IMR-90 (cell line): Measurements from ENCODE around the gene RGS12. TPM values are rescaled to one million over a fixed set of nuclear protein-coding genes. Genes with fewer than 3 reads are reported as not detected.
A peak's percentile ranks its signal among the peaks of the same experiment; 100 is the strongest.

Experiments used
- ATAC-seq: fragments of 200-7000 bp; cut with Tn5 transposase; 2 replicates; pipeline ENCODE4 v1.9.1; 2020; ENCODE audit warnings: low read depth, mild to moderate bottlenecking, moderate library complexity
- BruUV-seq: library from RNA; stranded (reverse); fragments of 400-500 nt; replicated peaks from 2 replicates; lab custom pipeline; 2021; lab: Mats Ljungman, UMichigan
- CTCF ChIA-PET: fragments of 300-600 bp; formaldehyde crosslinking; extraction: SDS; loops from one replicate; lab custom pipeline; 2021; ENCODE audit warnings: antibody characterized with exemption; lab: Yijun Ruan, JAX
- POLR2A ChIA-PET: fragments of 300-600 bp; sonication (Branson Sonifier 250); formaldehyde crosslinking; loops from one replicate; lab custom pipeline; 2022; ENCODE audit warnings: antibody characterized with exemption; ENCODE audit not compliant: unreplicated experiment; lab: Charles Lee
- DNase-seq: peaks from one replicate; pipeline ENCODE4 v3.0.0; 2013
- H2AFZ ChIP-seq: replicated peaks from 2 replicates; pipeline ENCODE3; 2013; ENCODE audit warnings: low read length, mild to moderate bottlenecking; ENCODE audit not compliant: poor library complexity
- H2AK5ac ChIP-seq: 2 replicates; pipeline ENCODE4 v1.6.1; 2013; ENCODE audit warnings: low read depth, low read length, inconsistent platforms
- H2AK9ac ChIP-seq: replicated peaks from 2 replicates; pipeline ENCODE3; 2013; ENCODE audit warnings: mild to moderate bottlenecking, low read depth, low read length, moderate library complexity; ENCODE audit not compliant: poor library complexity
- H2BK120ac ChIP-seq: 2 replicates; pipeline ENCODE4 v1.6.1; 2013; ENCODE audit warnings: low read depth, low read length, inconsistent platforms
- H2BK15ac ChIP-seq: 3 replicates; pipeline ENCODE4 v1.6.1; 2013; ENCODE audit warnings: low read depth, low read length, inconsistent platforms
- H2BK20ac ChIP-seq: 2 replicates; pipeline ENCODE4 v1.6.1; 2013; ENCODE audit warnings: low read depth, mild to moderate bottlenecking, inconsistent platforms, low read length, moderate library complexity
- H2BK5ac ChIP-seq: 2 replicates; pipeline ENCODE4 v1.6.1; 2013; ENCODE audit warnings: mild to moderate bottlenecking, low read depth, low read length, inconsistent platforms; ENCODE audit not compliant: poor library complexity, severe bottlenecking
- H3K14ac ChIP-seq: replicated peaks from 2 replicates; pipeline ENCODE4 v1.6.1; 2013; ENCODE audit warnings: low read depth, low read length, inconsistent platforms
- H3K18ac ChIP-seq: 2 replicates; pipeline ENCODE4 v1.6.1; 2013; ENCODE audit warnings: low read depth, low read length, control low read depth
- H3K23ac ChIP-seq: 2 replicates; pipeline ENCODE4 v1.6.1; 2013; ENCODE audit warnings: low read depth, low read length, inconsistent platforms
- H3K27ac ChIP-seq: 2 replicates; pipeline ENCODE4 v1.5.1; 2013; ENCODE audit warnings: mild to moderate bottlenecking, control low read depth, low read length; ENCODE audit not compliant: insufficient read depth
- H3K27me3 ChIP-seq: 2 replicates; pipeline ENCODE4 v1.6.1; 2013; ENCODE audit warnings: low read length; ENCODE audit not compliant: control insufficient read depth, insufficient read depth
- H3K36me3 ChIP-seq: 2 replicates; pipeline ENCODE4 v1.6.1; 2013; ENCODE audit warnings: low read length, mixed read lengths; ENCODE audit not compliant: control insufficient read depth, insufficient read depth
- H3K4ac ChIP-seq: 2 replicates; pipeline ENCODE4 v1.6.1; 2013; ENCODE audit warnings: low read depth, low read length, inconsistent platforms
- H3K4me1 ChIP-seq: 2 replicates; pipeline ENCODE4 v1.6.1; 2013; ENCODE audit warnings: low read length, mixed read lengths; ENCODE audit not compliant: control insufficient read depth, insufficient read depth
- H3K4me2 ChIP-seq: 2 replicates; pipeline ENCODE4 v1.6.1; 2013; ENCODE audit warnings: low read depth, mild to moderate bottlenecking, control low read depth, low read length, moderate library complexity
- H3K4me3 ChIP-seq: 2 replicates; pipeline ENCODE4 v1.5.1; 2013; ENCODE audit warnings: low read depth, mild to moderate bottlenecking, control low read depth, low read length, moderate library complexity; ENCODE audit not compliant: insufficient read depth
- H3K56ac ChIP-seq: 2 replicates; pipeline ENCODE4 v1.6.1; 2013; ENCODE audit warnings: low read length, inconsistent platforms; ENCODE audit not compliant: insufficient read depth; ENCODE audit errors: extremely low read depth
- H3K79me1 ChIP-seq, 2 experiments: 2 replicates each; pipeline ENCODE4 v1.6.1; 2013; ENCODE audit warnings: low read length in 2 of 2, inconsistent platforms in 1 of 2, low read depth in 1 of 2
- H3K9ac ChIP-seq: 2 replicates; pipeline ENCODE4 v1.6.1; 2013; ENCODE audit warnings: low read depth, low read length, control low read depth
- H3K9me1 ChIP-seq: 2 replicates; pipeline ENCODE4 v1.6.1; 2013; ENCODE audit warnings: low read length, inconsistent platforms; ENCODE audit not compliant: insufficient read depth
- H3K9me3 ChIP-seq: 2 replicates; pipeline ENCODE4 v1.6.1; 2013; ENCODE audit warnings: low read length; ENCODE audit not compliant: control insufficient read depth, insufficient read depth
- H4K20me1 ChIP-seq: 2 replicates; pipeline ENCODE4 v1.6.1; 2013; ENCODE audit warnings: low read length, inconsistent platforms; ENCODE audit not compliant: insufficient read depth
- H4K5ac ChIP-seq: 2 replicates; pipeline ENCODE4 v1.6.1; 2013; ENCODE audit warnings: mild to moderate bottlenecking, low read depth, low read length, control low read depth
- H4K8ac ChIP-seq, 2 experiments: 2 replicates each; pipeline ENCODE4 v1.6.1; 2013; ENCODE audit warnings: low read depth in 2 of 2, low read length in 2 of 2, control low read depth in 1 of 2, inconsistent platforms in 1 of 2
- H4K91ac ChIP-seq: 2 replicates; pipeline ENCODE4 v1.6.1; 2013; ENCODE audit warnings: low read depth, low read length, inconsistent platforms; ENCODE audit not compliant: insufficient read depth
- BHLHE40 ChIP-seq: fragments of 150-350 bp; IDR thresholded peaks from 2 replicates; pipeline ENCODE4 v1.6.1; 2016; ENCODE audit warnings: mild to moderate bottlenecking, low read depth, low read length
- CTCF ChIP-seq: conservative IDR thresholded peaks from 2 replicates; pipeline ENCODE4 v1.5.1; 2012; ENCODE audit warnings: mild to moderate bottlenecking, low read depth, low read length, improper control_type of control experiment
- FOS ChIP-seq: fragments of 150-350 bp; IDR thresholded peaks from 2 replicates; pipeline ENCODE4 v1.6.1; 2016; ENCODE audit warnings: low read depth, low read length
- MAZ ChIP-seq: IDR thresholded peaks from 2 replicates; pipeline ENCODE4 v1.6.1; 2012; ENCODE audit warnings: low read depth, mild to moderate bottlenecking, low read length, improper control_type of control experiment, moderate library complexity, borderline replicate concordance
- NFE2L2 ChIP-seq: fragments of 150-350 bp; IDR thresholded peaks from 2 replicates; pipeline ENCODE4 v1.6.1; 2016; ENCODE audit warnings: low read depth, mild to moderate bottlenecking, low read length
- POLR2A ChIP-seq: IDR thresholded peaks from 2 replicates; pipeline ENCODE4 v1.6.1; 2012; ENCODE audit warnings: mild to moderate bottlenecking, low read depth, low read length
- RAD21 ChIP-seq: IDR thresholded peaks from 2 replicates; pipeline ENCODE4 v1.6.1; 2012; ENCODE audit warnings: low read length, improper control_type of control experiment
- RCOR1 ChIP-seq: IDR thresholded peaks from 2 replicates; pipeline ENCODE4 v1.6.1; 2012; ENCODE audit warnings: mild to moderate bottlenecking, low read length, improper control_type of control experiment; ENCODE audit not compliant: insufficient replicate concordance
- RFX5 ChIP-seq: IDR thresholded peaks from 2 replicates; pipeline ENCODE4 v1.8.0; 2012; ENCODE audit warnings: low read depth, mild to moderate bottlenecking, low read length, moderate library complexity
- WGBS, 2 experiments: methylation state at CpG; one replicate each; pipeline versions ENCODE4 v1.1.5 to v1.1.7; 2013; ENCODE audit warnings: missing lambda C conversion rate in 2 of 2; ENCODE audit not compliant: insufficient read length in 1 of 2; ENCODE audit errors: extremely low coverage in 2 of 2; 5-methylcytosine and 5-hydroxymethylcytosine counted together
- dilution Hi-C: fragments of 300-500 bp; cut with HindIII; formaldehyde crosslinking; loops from one replicate; pipeline ENCODE4 v1.14.3; 2018; ENCODE audit warnings: low sequenced_read_pairs; ENCODE audit not compliant: unreplicated experiment
- in situ Hi-C: fragments of 300-500 bp; cut with MboI; formaldehyde crosslinking; loops from 3 replicates; pipeline ENCODE4 v1.14.3; 2019; ENCODE audit warnings: low sequenced_read_pairs, inconsistent platforms, mixed read lengths
- intact Hi-C: fragments of 100-400 bp; cut with micrococcal nuclease; formaldehyde crosslinking; loops from 2 replicates; pipeline ENCODE4 v1.10.0; 2022
- polyA plus RNA-seq, 3 experiments: library from polyadenylated mRNA; depleted of rRNA; stranded (reverse); fragments of >200 nt; gene quantifications; 2 replicates each; pipeline ENCODE4 v1.2.3, GENCODE V29; 2012; ENCODE audit warnings: low replicate concordance in 1 of 3
- total RNA-seq: library from RNA; depleted of rRNA; stranded (reverse); fragments of >200 nt; gene quantifications from 2 replicates; pipeline ENCODE4 v1.2.3, GENCODE V29; 2012
- TF ChIP-seq, protein P1 (sequence below): fragments of 150-350 bp; IDR thresholded peaks from 2 replicates; pipeline ENCODE4 v1.6.1; 2017; ENCODE audit warnings: mild to moderate bottlenecking, antibody characterized with exemption, low read length, low read depth

RGS12 gene
- total and polyA plus RNA-seq, 2 of the 4 experiments (the other 2 are of a cell fraction), result 11.8 to 12.0 TPM

GRCh38 chr4:3321295-3321889 is 28.6 kb downstream of the RGS12 start:
- WGBS, 2 experiments, result 89% methylated on average over 5 of the region's 14 CpGs; no CpG with 5 or more reads in 1 of the 2 experiments
- no TSS peak for BruUV-seq
- intact Hi-C loops, result no loop called here
- Histone ChIP-seq H2BK15ac (no peak overlapping the region), H3K4ac (no peak overlapping the region), H3K4me3 (no peak overlapping the region), H3K36me3 (peaks cover 29% of the 10 kb centered on the region), H3K9me1 (peaks cover 27% of the 10 kb centered on the region), H4K20me1 (peaks cover 23% of the 10 kb centered on the region), H2AK5ac (no peak overlapping the region), H4K91ac (no peak overlapping the region), H3K23ac (no peak overlapping the region; the same call in 1 of the 2 replicates), H3K4me1 (peaks cover 3% of the 10 kb centered on the region; the same call in 1 of the 2 replicates), H3K18ac (no peak overlapping the region), H4K8ac (no peak overlapping the region), H2BK5ac (no peak overlapping the region), H2AK9ac (no peak overlapping the region), H2BK120ac (no peak overlapping the region), H4K5ac (no peak overlapping the region), H3K4me2 (no peak overlapping the region), H3K9ac (no peak overlapping the region), H3K14ac (no peak overlapping the region; the same call in 1 of the 2 replicates), H3K79me1 (peaks cover 47 to 81% of the 10 kb centered on the region in 2 experiments), H2AFZ (peak overlapping the region; percentile 39), H3K56ac (no peak overlapping the region), H3K27ac (no peak overlapping the region), H3K27me3 (no peaks in the 10 kb centered on the region), H2BK20ac (no peak overlapping the region), H3K9me3 (no peaks in the 10 kb centered on the region)
- no peak for TF ChIP-seq POLR2A
- TF ChIP-seq NFE2L2, result no peak
- no peak for TF ChIP-seq RAD21
- TF ChIP-seq BHLHE40, result no peak
- no peak for TF ChIP-seq FOS
- TF ChIP-seq RCOR1, result no peak
- TF ChIP-seq MAZ, result no peak
- TF ChIP-seq RFX5, result no peak
- TF ChIP-seq, protein P1, sequence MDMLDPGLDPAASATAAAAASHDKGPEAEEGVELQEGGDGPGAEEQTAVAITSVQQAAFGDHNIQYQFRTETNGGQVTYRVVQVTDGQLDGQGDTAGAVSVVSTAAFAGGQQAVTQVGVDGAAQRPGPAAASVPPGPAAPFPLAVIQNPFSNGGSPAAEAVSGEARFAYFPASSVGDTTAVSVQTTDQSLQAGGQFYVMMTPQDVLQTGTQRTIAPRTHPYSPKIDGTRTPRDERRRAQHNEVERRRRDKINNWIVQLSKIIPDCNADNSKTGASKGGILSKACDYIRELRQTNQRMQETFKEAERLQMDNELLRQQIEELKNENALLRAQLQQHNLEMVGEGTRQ, result no peak
- no peak for TF ChIP-seq CTCF
- POLR2A ChIA-PET, result interaction anchor here (0.7 kb wide), 1 partner anchor 17 kb away, joined by 3 read pairs; no protein-coding TSS in a partner anchor
- dilution Hi-C loops, result no loop called here
- ATAC-seq (peak; percentile 37; the same call in 1 of the 2 replicates), DNase-seq (no peak)
- CTCF ChIA-PET, result no interaction called here
- in situ Hi-C loops, result no loop called here
